HG03354 (cell line): ENCODE data around the gene MN1.
"Not testable (repeated sequence)": the region's sequence is repeated elsewhere in the genome, so short reads cannot be mapped to it uniquely, and the experiment has no call there.

Experiments used
- ATAC-seq: cut with Tn5 transposase; IDR thresholded peaks from one replicate; pipeline ENCODE4 v1.9.1; 2021; ENCODE audit warnings: mild to moderate bottlenecking; ENCODE audit not compliant: unreplicated experiment, poor library complexity, severe bottlenecking

The MN1 gene

DNA sequence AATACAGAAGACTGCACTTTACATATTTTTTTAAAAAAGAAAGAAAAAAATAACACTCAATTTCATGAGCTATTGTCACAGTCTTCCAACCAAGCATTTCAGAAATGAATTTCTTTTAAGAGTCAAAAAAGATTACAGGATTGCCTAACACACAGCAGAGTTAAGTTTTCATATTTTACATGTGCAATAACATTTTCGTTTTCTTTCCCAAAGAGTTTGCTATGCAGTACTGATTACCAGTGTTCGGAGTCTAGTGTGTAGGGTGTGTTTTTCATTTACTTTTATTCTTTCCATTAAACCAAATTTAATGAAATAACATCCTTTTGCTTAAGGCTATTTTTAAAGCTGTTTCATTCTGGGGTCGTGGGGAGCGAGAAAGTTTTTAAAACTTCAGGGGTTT is 53.2 kb downstream of the MN1 start:
- ATAC-seq = no peak

DNA sequence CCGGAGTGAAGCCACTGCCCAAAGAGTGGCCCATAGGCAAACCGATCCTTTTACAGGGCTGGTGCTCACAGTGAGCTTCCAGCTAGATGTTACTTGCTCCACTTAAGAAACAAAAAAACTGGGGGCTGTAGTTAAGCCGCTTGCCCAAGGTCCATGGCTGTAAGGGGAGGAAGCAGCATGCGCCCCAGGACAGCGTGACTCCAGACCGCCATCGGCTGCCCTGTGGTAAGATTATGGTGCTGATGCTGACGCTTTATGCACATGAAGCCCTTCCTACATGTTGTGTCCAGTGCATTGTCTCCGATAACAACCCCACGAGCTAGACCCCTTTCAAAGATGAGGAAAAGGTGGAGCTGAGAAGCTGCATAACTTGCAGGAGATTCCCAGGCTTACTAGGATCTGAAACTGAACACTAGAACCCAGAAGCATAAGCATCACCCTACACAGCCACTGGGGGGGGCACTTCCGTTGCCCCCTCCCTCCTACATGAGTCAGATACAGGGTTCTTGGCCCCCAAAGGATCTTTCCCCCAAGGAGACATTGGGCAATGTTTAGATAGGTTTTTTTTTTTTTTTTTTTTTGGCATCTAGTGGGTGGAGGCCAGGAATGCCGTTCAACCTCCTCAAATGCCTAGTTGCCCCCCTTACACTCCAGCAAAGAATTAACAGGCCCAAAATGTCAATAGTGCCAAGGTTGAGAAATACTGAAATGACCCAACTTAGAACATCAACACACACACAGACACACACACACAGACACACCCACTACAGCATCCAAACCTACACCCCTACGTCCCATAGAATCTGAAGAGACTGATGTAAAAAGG is 53.9 kb downstream of the MN1 start:
- ATAC-seq = no peak

DNA sequence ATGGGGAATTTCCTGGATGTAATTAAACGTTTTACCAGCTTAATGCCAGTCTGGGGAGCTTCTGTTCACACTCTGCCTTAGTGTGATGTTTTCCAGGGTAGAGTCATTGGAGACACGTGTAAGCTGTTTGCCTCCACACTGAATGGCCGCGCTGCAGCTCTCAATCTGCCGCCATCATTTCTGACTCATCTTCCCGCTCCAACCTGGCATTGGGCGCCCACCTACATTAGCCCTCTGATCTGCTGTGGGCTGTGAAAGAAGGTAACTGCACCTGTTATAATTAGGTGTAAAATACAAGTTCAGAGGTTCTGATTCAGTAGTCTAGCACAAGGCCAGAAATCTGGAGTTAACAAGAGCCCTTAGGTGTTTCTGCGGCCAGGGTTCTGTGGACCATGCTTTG is 54.6 kb downstream of the MN1 start:
- no peak for ATAC-seq

DNA sequence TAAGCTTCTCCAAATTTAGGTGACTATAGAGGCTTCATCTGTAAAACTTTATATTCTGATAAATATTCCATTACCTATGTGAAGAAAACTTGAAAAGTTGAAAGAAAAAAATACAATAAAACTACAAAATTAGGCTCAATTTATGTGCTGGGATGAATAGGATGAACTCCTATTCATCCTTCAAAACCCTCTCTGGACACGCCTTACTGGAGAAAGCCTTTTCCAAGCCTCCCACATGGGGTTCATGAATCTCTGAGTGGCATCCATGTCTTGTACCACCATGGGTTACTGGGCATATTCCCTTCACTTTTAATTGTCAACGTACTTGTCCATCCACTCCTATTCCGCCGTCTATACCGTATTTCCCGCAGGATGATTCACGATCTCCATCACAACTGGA is 55.7 kb downstream of the MN1 start:
- no peak for ATAC-seq

DNA sequence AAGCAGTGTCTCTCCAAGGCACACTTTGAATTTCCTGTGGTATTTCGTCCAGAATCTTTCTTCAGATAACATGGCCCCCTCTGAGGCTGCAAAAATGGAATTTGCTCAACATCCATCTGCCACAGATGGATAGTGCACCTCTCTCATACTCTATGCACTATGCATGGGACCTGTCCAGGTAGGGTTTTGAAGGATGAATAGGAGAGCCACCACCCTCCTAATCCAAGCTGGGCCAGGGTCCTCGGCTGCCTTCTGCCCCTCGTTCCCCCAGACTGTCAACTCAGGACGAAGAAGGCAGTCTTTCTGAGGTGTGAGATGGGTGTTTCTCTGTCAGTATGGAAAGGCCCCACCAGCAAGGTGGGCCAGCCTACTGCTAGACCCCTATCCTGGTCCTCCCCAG is 56.4 kb downstream of the MN1 start:
- ATAC-seq = no peak

DNA sequence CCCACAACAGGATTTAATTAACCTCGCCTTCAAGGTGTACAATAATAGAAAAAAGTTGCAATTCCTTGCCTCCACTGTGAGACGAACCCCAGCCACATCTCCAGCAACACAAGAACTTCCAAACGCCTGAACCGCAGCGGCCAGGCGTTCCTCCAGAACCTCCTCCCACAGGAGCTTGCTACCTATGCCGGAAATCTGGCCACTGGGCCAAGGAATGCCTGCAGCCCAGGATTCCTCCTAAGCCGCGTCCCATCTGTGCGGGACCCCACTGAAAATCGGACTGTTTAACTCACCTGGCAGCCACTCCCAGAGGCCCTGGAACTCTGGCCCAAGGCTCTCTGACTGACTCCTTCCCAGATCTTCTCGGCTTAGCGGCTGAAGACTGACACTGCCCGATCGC is 57.5 kb downstream of the MN1 start:
- ATAC-seq = not testable (repeated sequence)

DNA sequence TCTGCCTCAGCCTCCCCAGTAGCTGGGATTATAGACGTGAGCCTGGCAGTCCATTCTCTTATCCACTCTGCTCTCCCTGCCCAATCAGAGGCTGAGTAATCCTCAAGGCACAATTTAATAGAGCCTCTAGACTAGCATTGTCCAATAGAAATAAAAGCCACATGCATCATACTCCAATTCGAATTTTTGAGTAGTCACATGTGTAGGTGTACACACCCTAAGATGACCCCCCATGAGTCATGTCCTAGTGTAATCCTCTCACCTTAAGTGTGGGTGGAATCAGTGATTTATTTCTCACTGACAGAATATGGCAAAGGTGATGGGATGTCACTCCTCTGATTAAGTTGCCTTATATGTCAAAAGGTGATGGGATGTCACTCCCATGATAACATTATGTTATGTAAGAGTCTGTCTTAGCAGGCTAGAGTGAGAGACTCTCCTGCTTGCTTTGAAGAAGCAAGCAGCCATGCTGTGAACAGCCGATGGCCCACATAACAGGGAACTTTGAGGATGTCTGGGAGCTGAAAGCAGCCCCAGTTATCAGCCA is 61.3 kb downstream of the MN1 start:
- ATAC-seq = no peak

DNA sequence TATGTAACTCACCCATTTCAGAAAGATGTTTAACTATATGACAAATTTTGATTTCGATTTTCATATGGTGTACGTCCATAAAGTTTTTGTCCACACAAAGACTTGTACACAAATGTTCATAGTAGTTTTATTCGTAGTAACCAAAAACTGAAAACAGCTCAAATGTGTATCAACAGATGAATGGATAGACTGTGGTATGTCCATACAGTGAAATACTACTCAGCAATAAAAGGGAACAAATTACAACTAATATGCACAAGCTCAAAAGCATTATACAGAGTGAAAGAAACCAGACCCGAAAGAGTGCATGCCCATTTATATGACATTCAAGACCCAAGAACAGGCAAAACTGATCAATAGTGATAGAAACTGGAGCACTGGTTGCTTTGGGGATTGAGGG is 64.0 kb downstream of the MN1 start:
- no peak for ATAC-seq

DNA sequence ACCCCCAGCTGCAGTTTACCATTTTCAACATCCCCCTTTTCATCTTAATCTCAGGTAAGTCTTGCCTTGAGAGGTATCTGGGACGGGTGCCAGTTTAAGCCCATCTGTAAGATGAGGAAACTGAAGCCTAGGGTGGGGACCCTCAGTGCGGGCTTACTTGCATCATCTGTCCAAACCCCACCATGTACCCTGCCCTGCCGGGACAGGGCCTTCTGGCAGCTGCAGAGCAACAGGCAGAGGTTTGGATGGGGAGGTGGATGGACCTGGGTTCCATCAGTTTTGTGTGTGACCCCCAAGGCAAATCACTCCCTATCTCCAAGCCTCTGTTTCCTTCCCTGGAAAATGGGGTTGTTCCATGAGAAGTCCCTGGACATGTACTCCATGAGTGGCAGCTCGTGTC is 67.5 kb downstream of the MN1 start:
- ATAC-seq = no peak

DNA sequence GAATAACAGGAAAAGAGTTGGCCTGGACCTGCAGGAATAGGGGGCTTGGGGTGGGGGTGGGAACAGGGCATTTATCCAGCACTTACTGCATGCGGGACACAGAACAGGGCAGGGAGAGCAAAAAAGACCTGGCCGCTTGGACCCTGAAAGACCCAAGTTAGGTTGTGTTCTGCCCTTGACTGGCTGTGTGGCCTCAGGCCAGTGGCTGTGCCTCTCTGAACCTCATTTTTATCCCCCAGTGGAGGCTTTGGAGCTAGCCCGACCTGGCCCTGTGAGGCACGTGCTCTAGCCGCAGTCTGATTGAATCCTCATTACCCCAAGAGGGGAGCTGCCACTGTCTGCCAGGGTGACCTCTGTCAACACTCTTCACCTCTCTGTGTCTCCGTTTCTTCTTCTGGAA is 68.7 kb downstream of the MN1 start:
- ATAC-seq = no peak

DNA sequence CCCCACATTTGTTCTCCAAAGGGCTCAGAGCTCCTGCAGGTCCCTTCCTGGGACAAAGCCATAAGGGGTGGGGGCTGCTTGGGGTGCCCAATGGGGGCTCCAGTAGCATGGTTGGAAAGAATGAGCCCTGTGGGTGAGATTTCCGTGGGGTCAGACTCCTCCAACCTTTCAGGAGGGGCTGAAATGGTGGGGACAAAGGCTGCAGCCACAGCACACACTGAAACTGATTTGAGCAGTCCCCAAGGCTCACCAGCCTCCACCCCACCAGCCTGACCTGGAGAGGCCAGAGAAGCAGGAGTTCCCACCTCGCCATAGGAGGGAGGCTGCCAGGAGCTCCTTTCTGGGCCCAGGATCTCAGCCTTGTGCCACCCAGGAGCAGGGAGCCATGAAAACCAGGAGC is 69.2 kb downstream of the MN1 start:
- ATAC-seq = no peak

DNA sequence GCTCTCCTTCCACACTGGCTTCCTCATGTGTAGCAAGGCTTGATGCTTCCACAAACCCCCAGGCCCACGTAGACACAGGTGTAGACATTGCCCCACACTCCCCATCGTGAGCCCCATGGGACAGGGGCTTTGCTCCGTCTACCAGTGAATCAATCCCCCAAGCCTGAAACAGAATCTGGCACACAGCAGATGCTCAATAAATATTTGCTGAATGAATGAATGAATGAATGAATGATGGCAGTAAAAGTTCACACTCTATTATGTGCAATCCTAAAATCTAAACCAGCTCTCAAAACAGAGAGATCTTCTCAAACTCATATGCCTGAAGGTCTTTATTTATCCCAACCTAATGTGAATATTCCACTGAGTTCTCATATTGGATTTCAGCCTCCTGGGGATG is 69.9 kb downstream of the MN1 start:
- ATAC-seq = no peak

DNA sequence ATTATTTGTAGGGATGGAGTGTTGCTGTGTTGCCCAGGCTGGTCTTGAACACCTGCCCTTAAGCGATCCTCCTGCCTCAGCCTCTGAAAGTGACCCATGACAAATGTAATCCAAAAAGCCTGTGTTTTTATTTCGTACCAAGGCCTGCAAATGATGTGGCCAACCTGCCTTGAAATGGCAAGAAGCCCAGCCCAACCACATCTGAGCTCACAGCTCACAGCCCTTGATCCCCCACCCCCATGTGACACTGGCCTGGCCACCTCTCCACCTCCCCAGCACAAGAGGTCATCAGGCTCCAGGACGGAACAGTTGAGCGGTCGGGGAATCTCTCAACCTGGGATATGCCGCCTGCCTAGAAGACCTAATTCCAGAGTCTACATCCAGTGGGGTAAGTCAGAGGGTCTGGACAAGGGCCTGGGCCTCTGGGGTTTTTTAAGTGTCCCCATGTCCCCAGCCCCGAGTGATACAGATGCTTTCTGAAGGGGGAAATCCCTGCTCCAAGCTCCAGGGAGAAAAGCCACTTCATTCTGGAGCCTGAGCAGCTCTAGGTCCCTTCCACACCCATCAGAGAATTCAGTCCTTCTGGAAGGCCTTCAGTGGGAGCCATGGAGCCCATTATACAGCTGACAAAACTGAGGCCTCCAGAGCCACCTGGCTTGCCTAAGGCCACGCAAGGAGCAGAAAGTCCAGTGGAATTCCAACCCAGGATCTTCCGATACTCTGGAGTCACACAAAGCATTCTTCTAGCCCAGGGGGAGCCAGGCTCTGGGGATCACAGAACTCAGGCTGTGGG is 70.7 kb downstream of the MN1 start:
- no peak for ATAC-seq

DNA sequence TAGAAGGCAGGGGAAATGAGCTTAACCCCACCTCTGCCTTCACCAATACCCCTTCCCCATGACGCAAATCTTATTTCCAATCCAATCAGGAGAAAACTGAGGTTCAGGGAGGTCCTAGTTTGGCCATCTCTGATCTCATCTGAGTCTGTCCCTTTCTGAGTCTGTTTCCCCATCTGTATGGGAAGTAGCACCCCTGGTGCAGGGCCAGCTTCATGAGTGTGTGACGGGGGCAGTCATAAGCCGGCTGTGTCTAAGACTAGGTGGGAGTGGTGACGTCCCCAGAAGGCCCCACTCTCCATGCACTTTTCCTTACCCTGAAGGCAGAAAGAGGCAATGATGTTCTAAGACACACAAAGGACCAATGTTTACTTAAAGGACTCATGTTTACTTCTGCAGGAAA is 72.3 kb downstream of the MN1 start:
- no peak for ATAC-seq

DNA sequence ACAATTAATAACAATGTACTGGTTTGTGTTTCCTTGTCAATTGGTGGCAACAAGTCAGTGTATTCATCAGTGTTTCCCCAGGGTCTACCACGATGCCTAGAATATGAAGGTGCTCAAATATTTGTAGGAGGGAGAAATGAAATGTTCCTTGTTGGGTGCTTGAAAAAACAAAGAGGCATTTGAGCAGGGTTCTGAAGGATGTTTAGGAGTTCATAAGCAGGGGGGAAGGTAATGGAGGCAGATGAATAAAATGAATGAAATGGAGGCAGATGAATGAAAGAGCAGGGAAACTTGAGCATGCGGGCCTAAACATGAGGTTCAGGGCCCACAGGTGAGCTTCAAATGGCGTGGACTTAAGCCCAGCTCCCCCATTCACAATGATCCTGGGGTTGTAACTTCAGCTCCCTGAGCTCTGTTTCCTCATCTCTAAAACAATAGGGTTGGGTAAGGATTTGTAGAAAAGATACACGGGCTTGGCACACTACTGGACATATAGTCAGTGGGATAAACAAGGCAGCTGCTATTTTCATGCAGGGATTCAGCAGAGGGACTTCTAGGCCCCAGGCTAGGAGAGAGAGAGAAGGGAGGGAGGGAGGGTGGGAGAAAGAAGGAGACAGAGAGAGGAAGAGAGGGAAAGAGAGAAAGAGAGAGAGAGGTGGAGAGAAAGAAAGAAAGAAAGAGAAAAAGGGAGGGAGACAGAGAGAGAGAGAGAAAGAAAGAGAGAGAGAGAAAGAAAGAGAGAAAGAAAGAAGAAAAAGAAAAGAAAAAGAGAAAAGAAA is 73.7 kb downstream of the MN1 start:
- ATAC-seq = no peak

DNA sequence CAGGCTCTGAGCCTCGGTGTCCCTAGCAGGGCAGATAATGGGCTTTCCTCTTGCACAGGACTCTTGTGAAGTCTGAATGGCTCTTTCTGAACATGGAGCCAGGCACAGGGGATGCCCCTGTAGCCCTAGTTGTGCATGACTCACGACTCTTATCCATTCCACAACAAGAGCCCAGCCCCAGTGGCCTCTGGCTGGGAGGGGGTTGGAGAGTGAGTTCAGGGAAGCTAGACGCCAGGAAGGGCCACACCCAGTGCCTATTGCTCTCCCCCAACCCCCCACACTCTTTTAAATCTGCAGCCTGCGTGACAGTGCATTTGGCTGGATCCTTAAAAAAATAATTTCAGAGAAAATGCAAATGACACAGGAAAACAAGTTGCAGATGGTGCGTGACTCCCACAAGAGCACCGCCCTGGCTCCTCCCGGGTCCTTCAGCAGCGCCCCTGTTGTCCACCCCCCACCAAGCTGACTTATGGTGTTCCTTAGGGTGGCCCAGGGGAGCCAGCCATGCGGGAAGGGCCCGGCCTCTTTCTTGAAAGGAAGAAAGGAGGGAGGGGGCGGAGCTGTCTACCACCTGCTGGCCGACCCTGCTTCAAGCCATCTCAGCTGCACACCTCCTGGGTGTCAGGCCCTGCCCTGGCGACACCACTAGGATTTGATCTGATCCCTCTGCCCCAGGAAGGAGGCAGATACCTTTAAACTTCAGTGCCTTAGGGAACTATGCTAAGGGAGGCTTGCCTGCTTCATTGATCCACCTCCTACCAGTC is 74.7 kb downstream of the MN1 start:
- no peak for ATAC-seq

DNA sequence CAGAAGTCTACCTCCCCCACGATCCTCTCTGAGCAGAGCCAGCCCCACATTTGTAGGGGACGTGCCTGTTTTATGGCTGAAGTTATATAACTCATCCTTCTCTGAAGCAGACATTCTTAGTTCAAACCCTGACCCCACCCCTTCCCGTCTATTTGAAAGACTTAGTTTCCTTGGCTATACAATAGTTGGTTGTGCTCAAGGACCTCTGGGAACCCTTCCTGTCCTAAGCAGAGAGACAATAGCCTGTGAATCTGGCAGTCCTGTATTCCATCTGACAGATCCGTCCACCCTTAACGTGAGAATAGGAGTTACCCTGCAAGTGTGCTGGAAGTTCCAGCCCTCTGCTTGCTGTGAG is 75.2 kb downstream of the MN1 start:
- ATAC-seq = no peak

DNA sequence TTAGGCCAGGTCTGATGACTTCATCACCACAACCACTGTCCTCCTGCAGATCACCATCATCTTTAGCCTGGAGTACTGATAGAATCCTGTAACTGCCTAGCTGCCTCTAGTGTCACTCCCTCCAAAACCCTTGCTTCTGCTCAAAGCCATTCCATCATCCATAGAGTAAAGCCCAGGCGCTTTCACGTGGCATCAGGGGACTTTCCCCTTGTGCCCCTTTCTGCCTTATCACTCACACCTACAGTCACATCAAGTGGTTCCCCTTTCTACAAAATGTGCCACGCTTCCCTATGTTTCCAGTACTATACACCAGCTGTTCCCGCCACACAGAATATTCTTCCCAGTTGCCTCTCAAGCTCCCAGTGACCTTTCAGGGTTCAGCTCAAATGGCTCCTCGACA is 75.9 kb downstream of the MN1 start:
- ATAC-seq = no peak

DNA sequence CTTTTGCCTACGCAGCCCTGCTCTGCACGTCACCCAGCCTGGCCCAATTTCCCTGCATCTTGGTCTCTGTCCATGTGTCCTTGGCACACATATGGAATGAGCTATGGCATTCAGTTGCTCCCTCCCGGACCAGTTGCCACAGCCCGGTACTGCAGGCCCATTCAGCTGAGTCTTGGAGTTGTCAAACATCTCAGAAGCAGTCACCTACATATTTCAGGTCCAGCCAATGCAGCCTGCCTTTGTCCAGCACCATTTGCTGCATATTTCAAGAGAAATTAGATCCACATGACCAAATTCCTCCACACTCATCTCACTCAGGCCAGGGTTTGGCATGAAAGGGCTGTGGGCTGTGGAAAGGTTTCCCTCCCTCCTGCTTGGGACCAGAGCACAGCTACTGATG is 76.8 kb downstream of the MN1 start:
- no peak for ATAC-seq

DNA sequence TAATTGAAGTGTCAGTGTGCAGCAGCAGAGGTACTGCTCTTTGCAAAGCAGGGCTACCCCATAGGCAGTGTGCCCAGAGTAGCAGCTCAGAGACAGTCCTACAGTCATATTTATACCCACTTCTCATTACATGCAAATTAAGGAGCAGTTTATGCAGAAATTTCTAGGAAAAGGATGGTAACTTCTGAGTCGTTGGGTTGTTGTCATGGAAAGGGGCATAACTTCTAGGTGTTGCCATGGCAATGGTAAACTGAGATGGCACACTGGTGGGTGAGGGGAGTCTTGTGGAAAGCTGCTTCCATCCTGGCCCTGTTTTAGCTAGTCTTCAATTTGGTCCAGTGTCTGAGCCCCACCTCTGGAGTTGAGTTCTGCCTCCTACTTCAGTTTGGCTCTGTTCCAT is 77.4 kb downstream of the MN1 start:
- ATAC-seq = no peak
